Hepatocyte (in vitro differentiated cells): ENCODE results near the gene FBXW5. TPM values are rescaled to one million over a fixed set of nuclear protein-coding genes. Genes with fewer than 3 reads are reported as not detected.

ENCODE experiments used
- DNase-seq: peaks from one replicate; pipeline ENCODE4 v3.0.0-alpha.2; 2016; ENCODE audit warnings: low spot score
- H2AFZ ChIP-seq: fragments of 200-600 bp; sonication (generic); 2 replicates; pipeline ENCODE4 v1.6.0; 2016; ENCODE audit warnings: antibody characterized with exemption, mild to moderate bottlenecking
- H3K27ac ChIP-seq: fragments of 200-600 bp; sonication (generic); 2 replicates; pipeline ENCODE4 v1.5.1; 2016; ENCODE audit warnings: mild to moderate bottlenecking
- H3K27me3 ChIP-seq: fragments of 200-600 bp; sonication (generic); 2 replicates; pipeline ENCODE4 v1.6.1; 2016
- H3K36me3 ChIP-seq: fragments of 200-600 bp; sonication (generic); replicated peaks from 2 replicates; pipeline ENCODE4 v1.5.1; 2016; ENCODE audit warnings: low read depth; ENCODE audit not compliant: insufficient read depth
- H3K4me1 ChIP-seq: fragments of 200-600 bp; sonication (generic); 2 replicates; pipeline ENCODE4 v1.5.1; 2016; ENCODE audit warnings: mild to moderate bottlenecking, moderate library complexity; ENCODE audit not compliant: insufficient read depth
- H3K4me2 ChIP-seq: fragments of 200-600 bp; sonication (generic); 2 replicates; pipeline ENCODE4 v1.6.0; 2016
- H3K4me3 ChIP-seq: fragments of 200-600 bp; sonication (generic); 2 replicates; pipeline ENCODE4 v1.5.1; 2016; ENCODE audit warnings: mild to moderate bottlenecking
- H3K79me2 ChIP-seq: fragments of 200-600 bp; sonication (generic); 2 replicates; pipeline ENCODE4 v1.6.0; 2017; ENCODE audit warnings: mild to moderate bottlenecking
- H3K9me2 ChIP-seq: fragments of 200-600 bp; sonication (generic); replicated peaks from 2 replicates; pipeline ENCODE4 v1.6.0; 2017; ENCODE audit warnings: mild to moderate bottlenecking; ENCODE audit not compliant: insufficient read depth
- H3K9me3 ChIP-seq: fragments of 200-600 bp; sonication (generic); 2 replicates; pipeline ENCODE4 v1.5.1; 2016; ENCODE audit warnings: low read depth, mild to moderate bottlenecking
- H4K20me1 ChIP-seq: fragments of 200-600 bp; sonication (generic); 2 replicates; pipeline ENCODE4 v1.6.0; 2016; ENCODE audit warnings: mild to moderate bottlenecking; ENCODE audit not compliant: insufficient read depth, poor library complexity, severe bottlenecking
- EZH2 ChIP-seq: fragments of 200-600 bp; sonication (generic); IDR thresholded peaks from 2 replicates; pipeline ENCODE4 v1.6.1; 2016; ENCODE audit warnings: antibody characterized with exemption, mild to moderate bottlenecking, borderline replicate concordance
- EZH2phosphoT487 ChIP-seq: fragments of 200-600 bp; sonication (generic); IDR thresholded peaks from one replicate; pipeline ENCODE4 v1.6.1; 2018; ENCODE audit warnings: antibody characterized with exemption, mild to moderate bottlenecking, low read depth, moderate library complexity; ENCODE audit not compliant: unreplicated experiment, severe bottlenecking
- WGBS: methylation state at CpG from one replicate; pipeline ENCODE4 v1.1.6; 2016; ENCODE audit warnings: low lambda C conversion rate; ENCODE audit errors: missing lambda C conversion rate; 5-methylcytosine and 5-hydroxymethylcytosine counted together
- polyA plus RNA-seq: library from polyadenylated mRNA; unstranded; fragments of >200 nt; fragmentation: Nextera tagmentation; extraction: Ambion mirVana; gene quantifications from 2 replicates; pipeline ENCODE4 v1.2.1, GENCODE V29; 2016
- total RNA-seq: library from RNA; depleted of rRNA; stranded (reverse); fragments of >200 nt; gene quantifications from 2 replicates; pipeline ENCODE4 v1.2.3, GENCODE V29; 2014
- TF ChIP-seq, protein P1 (sequence below): fragments of 200-600 bp; sonication (generic); IDR thresholded peaks from 2 replicates; pipeline ENCODE4 v1.5.1; 2016; ENCODE audit warnings: antibody characterized with exemption, mild to moderate bottlenecking; ENCODE audit not compliant: poor library complexity

The FBXW5 gene
- total and polyA plus RNA-seq, 2 experiments from 2014 or later: 141 to 172 TPM

DNA sequence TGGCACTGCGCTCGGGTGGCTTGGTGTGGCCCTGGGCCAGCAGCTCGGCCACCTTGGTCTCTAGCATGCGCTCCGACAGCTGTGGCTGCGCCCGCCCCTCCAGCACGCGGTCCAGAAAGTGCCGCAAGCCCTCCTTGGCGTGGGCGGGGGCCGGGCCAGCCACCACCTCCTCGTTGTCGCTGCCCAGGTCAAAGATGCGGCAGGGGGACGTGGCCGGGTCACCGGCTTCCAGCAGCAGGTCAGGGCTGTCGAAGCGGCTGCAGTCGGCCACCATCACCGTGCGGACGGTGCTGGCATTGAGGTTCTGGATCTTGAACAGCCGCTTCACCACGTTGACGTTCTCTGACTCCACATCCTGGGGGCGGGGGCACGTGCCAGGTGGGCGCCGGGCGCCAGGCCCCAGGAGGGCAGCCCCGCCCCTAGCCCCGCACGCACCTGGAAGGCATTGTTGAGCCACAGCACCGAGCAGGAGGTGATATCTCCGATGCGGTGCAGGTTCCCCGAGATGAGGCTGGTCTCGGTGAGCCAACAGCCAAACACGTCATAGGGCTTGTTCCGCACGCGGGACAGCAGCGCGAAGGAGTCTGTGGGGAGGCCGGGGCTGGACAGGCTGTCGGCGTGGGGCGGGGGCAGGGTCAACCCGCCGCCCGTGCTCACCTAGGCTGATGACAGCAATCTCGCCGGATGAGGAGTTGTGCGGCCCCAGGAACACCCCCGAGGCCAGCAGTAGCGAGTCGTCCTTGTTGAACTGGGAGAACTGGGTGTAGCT, 2.2 kb downstream of the FBXW5 start:
- Histone ChIP-seq H3K4me1 (peaks cover 12% of the 10 kb centered on the region), H3K79me2 (peaks cover 24% of the 10 kb centered on the region), H3K4me2 (peak overlapping the region; percentile 98), H3K36me3 (no peaks in the 10 kb centered on the region), H3K27ac (no peak overlapping the region), H2AFZ (no peak overlapping the region), H3K27me3 (no peaks in the 10 kb centered on the region), H3K9me3 (no peaks in the 10 kb centered on the region), H4K20me1 (peaks cover 4% of the 10 kb centered on the region), H3K9me2 (no peaks in the 10 kb centered on the region), H3K4me3 (no peak overlapping the region)
- TF ChIP-seq, protein P1, sequence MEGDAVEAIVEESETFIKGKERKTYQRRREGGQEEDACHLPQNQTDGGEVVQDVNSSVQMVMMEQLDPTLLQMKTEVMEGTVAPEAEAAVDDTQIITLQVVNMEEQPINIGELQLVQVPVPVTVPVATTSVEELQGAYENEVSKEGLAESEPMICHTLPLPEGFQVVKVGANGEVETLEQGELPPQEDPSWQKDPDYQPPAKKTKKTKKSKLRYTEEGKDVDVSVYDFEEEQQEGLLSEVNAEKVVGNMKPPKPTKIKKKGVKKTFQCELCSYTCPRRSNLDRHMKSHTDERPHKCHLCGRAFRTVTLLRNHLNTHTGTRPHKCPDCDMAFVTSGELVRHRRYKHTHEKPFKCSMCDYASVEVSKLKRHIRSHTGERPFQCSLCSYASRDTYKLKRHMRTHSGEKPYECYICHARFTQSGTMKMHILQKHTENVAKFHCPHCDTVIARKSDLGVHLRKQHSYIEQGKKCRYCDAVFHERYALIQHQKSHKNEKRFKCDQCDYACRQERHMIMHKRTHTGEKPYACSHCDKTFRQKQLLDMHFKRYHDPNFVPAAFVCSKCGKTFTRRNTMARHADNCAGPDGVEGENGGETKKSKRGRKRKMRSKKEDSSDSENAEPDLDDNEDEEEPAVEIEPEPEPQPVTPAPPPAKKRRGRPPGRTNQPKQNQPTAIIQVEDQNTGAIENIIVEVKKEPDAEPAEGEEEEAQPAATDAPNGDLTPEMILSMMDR: no peak
- TF ChIP-seq EZH2phosphoT487 (no peak), EZH2 (no peak)
- 98% methylated on average over 54 of the region's 60 CpGs for WGBS
- no peak for DNase-seq

DNA sequence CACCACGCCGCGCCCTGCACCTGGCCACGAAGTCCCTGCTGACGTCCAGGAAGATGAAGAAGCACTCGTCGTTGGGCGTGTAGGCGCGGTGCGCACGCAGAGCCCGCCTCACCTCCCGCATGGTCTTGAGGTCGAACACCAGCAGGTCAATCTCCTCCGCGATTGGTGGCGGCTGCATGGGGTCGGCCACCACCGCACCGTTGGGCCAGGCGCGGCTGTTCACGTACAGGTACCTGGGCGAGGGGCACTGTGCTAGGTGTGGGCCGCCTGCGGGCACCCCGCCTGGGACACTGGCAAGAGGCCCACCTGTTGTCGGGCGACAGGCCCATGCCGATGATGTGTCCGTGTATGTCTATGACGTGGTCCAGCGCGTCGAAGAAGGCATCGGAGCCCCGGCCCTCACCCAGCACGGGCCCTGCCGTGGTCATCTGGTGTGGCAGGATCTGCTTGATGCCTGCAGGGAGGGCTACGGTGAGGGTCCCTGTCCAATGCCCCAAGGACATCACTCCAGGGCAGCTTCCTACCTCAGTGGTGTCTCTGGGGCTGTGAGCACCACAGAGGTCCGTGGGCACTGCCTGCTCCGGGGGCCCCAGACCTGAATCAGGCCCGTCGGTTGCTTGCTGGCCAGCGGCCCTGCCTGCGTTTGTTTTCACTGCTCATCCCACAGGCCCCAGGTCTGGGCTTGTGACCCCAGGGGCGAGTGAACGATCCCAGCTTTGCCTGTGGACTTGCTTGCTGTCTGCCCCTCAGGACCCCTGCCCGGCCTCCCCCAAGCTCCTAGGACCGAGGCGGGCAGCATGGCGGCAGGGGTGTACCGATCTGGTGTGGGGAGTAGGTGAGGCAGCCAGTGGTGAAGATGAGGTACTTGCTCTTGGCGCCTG, 3.1 kb downstream of the FBXW5 start:
- H3K9me2 ChIP-seq: no peaks in the 10 kb centered on the region
- no peak overlapping the region for H3K4me2 ChIP-seq
- H3K4me3 ChIP-seq: no peak overlapping the region
- no peak for DNase-seq
- H3K36me3 ChIP-seq: no peaks in the 10 kb centered on the region
- no peaks in the 10 kb centered on the region for H3K27me3 ChIP-seq
- WGBS: 98% methylated on average over 52 of the region's 55 CpGs
- peaks cover 24% of the 10 kb centered on the region for H3K79me2 ChIP-seq
- no peaks in the 10 kb centered on the region for H3K9me3 ChIP-seq
- no peak overlapping the region for H3K27ac ChIP-seq
- H2AFZ ChIP-seq: no peak overlapping the region
- H3K4me1 ChIP-seq: peaks cover 12% of the 10 kb centered on the region
- TF ChIP-seq EZH2: no peak
- TF ChIP-seq, protein P1: no peak
- no peak for TF ChIP-seq EZH2phosphoT487
- H4K20me1 ChIP-seq: peaks cover 4% of the 10 kb centered on the region

DNA sequence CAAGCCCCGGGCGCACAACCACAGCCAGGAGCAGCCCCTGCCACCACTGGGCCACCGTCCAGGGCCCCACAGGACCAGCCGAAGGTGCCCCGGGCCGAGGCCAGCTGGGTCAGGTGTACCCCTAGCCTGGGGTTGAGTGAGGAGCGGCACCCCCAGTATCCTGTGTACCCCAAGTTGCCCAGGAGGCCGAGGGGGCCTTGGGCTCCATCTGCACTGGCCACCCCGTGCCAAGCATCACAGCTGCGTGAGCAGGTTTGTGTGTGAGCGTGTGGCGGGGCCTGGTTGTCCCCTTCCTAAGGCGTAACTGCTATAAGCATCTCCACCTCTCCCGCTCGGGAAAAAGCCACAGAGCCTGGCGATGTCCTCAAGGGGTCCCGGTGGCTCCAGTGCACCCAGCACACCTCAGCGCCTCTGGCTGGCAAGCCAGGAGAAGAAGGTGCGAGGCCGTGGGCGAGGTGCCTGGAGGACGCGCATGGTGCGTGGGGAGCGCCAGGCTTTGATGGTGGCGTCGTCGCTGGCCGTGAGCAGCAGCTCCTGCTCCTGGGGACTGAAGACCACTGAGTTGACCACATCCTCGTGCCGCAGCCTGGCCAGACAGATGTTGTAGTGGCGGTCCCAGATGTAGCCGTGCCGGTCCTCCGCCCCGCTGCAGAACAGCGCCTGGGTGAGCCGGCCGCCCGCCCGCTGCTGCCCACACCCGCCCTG, 3.9 kb downstream of the FBXW5 start:
- Histone ChIP-seq H4K20me1 (peaks cover 4% of the 10 kb centered on the region), H3K4me3 (no peak overlapping the region), H3K4me1 (peaks cover 12% of the 10 kb centered on the region), H3K27ac (no peak overlapping the region), H3K9me3 (no peaks in the 10 kb centered on the region), H3K9me2 (no peaks in the 10 kb centered on the region), H2AFZ (no peak overlapping the region), H3K36me3 (no peaks in the 10 kb centered on the region), H3K4me2 (no peak overlapping the region), H3K27me3 (no peaks in the 10 kb centered on the region), H3K79me2 (peaks cover 24% of the 10 kb centered on the region)
- no peak for TF ChIP-seq EZH2phosphoT487
- TF ChIP-seq, protein P1: no peak
- TF ChIP-seq EZH2: no peak
- WGBS: 95% methylated on average over 31 of the region's 42 CpGs
- DNase-seq: no peak
